PFSK-1 (cell line): ENCODE data around the gene BLACAT1.

Source experiments
- POLR2AphosphoS5 ChIP-seq: IDR thresholded peaks from 2 replicates; pipeline ENCODE4 v1.6.1; 2012; ENCODE audit warnings: low read depth, mild to moderate bottlenecking, control low read depth, low read length, moderate library complexity
- SIN3A ChIP-seq: IDR thresholded peaks from 2 replicates; pipeline ENCODE4 v1.6.1; 2012; ENCODE audit warnings: mild to moderate bottlenecking, low read length, moderate library complexity, borderline replicate concordance; ENCODE audit not compliant: insufficient read depth
- TAF1 ChIP-seq: IDR thresholded peaks from 2 replicates; pipeline ENCODE4 v1.6.1; 2012; ENCODE audit warnings: low read length, control low read depth, borderline replicate concordance; ENCODE audit not compliant: insufficient read depth

DNA sequence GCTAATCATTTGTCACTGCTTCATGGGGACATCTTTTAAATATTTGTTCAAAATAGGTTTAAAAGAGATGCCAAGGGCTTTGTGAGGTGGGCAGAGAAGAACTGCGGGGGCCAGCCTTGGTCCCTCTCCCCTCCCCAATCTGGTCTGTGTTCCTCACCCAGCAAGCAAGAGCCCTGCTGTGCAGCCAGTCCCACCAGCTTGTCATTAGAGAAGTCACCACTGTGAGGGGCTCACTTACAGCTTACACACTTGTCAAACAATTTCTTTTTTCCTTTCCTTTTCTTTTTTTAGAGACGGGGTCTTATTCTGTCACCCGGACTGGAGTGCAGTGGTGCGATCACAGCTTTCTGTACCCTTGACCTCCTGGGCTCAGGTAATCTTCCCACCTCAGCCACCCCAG lies 38.3 kb upstream of the BLACAT1 start:
- TF ChIP-seq TAF1 (no peak), SIN3A (no peak), POLR2AphosphoS5 (no peak)
